HG03558 (cell line): ENCODE results near the gene GJB4.
"Not testable (repeated sequence)": the region's sequence is repeated elsewhere in the genome, so short reads cannot be mapped to it uniquely, and the experiment has no call there.

Experiments used
- ATAC-seq: cut with Tn5 transposase; IDR thresholded peaks from one replicate; pipeline ENCODE4 v1.9.1; 2021; ENCODE audit warnings: moderate number of reproducible peaks; ENCODE audit not compliant: unreplicated experiment; ENCODE audit errors: extremely low read depth

The GJB4 gene

DNA sequence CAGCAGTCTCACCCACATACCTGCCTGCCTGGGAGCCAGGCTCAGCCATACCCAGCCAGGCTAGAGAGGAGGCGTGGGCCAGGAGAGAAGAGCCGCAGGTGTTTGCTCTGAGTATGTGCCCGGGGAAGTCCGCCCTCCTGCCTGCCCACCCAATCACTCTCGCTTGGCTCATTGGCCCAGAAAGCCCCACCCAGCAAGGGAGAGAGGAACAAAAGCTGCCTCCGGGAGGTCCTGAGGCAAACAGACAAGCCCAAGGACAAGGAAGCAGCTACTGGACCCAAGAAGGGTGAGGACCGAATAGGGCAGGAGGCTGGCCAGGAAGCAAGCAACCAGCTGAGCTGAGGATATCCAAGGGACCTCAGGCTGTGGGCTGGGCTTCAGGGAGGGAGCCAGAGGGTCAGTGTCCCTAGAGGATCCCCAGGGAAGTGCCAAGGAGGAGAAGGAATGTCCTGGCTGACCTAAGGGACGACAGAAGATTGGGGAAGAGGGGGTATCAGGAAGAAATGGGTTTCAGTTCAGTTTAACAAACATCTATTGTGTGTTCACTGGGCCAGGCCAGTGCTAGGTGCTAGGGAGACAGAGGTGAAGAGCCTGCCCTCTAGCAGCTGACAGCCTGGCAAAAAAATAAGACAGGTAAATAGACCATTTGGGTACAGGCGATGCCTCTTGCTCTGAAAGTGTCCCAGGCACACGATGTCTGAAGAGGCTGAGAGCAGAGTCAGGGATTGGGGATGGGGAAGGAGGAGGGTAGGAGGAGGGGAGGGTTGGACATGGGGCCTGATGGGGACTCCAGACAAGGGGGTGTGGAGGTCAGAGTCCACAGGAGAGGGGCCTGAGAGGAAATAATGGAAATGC lies at the start of gene GJB4:
TSS of gene GJB4 (plus strand) at position 238 of the 855 bp plus-strand sequence. CDS start 1,515 bp downstream, outside the sequence.
- no peak for ATAC-seq

DNA sequence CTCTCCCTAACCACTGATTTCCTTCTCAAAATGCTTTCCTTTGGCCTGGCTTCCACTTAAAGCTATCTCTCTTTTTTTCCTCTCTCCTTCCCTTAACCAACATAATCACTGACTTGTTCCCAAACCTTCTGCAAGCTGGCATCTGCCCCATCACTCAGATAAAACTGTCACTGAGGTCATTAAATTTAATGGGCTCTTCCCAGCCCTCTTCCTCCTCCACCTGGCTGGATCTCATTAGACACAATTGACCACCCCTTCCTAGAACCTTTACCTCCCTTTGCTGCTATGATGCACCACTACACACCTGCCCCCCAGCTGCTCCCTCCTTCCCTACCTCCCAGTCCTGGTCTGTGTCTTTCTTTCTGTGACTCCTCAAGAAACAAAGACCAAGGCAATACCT lies 48.7 kb upstream of the GJB4 start:
- ATAC-seq = no peak

DNA sequence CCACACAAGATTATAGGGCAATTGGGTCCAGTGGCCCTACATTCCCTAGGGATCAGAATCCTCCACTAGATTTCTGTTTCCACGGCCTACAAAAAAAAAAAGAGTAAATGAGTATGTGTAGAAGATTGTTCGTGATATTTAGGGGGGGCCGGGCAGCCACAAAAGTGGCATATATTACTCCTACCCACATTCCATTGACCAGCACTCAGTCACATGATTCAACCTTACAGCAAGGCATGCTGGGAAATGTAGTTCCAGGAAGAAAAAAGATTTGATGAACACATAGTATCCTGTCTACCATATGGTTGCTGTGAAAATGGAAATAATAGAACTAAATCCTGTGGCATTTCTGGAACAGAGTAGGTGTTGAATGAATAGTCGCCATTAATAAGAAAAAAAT lies 48.1 kb upstream of the GJB4 start:
- ATAC-seq = no peak

GRCh38 chr1:34712007-34712688 lies 47.4 kb upstream of the GJB4 start:
- ATAC-seq = no peak

DNA sequence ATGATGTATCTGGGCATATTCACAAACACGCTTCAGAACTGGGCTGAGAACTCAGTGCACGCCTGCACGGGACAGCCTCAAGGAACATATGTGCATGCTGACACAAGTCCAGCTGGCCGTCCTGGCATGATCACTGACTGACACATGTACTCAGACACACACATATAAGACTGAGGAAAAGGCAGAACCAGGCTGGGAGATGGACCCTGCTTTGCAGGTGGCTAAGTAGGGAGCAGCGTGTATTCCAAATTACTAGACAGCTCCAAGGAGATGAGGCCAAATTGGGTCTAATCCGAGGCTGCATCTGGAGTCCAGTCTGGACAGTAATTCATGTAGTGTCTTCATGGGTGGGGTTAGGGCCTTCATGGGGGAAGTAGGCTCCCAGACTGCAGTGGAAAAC lies 46.1 kb upstream of the GJB4 start:
- ATAC-seq = no peak

GRCh38 chr1:34714386-34714785 lies 45.2 kb upstream of the GJB4 start:
- ATAC-seq = no peak

- ATAC-seq = no peak
Measured at GRCh38 chr1:34715139-34715538, 44.4 kb upstream of the GJB4 start.

- no peak for ATAC-seq
Measured at GRCh38 chr1:34721241-34721640, 38.3 kb upstream of the GJB4 start.

DNA sequence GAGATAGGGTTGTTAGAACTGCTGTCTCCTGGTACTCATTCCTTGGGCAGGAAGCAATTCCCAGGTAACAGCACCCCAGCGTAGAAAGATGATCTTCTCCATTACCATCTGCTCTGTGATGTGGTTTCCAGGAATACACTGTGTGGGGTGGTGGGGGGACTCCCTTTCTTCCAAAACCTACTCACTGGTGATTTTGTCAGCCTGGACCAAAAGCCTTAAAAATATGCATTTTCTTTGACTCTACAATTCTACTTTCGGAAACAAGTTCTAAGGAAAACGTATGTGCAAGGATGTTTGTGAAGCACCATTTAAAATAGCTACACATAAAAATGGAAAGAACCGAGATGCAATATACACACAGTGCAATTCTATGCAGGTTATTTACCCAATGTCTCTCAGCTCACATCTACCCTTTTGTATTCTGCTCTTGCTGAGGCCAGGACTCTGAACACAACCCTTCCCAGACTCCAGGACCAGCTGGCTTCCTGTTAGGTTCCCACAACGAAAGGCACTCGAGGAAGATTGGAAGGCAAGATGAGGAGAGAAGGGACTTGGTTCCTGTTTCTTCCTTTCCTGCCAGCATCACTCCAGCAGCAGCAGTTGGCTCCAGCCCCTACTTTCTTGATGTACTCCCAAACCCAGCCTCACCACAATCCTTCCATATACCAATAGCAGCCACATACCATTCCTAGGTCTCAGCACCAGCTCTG lies 37.7 kb upstream of the GJB4 start:
- ATAC-seq = no peak

- ATAC-seq = no peak
Measured at GRCh38 chr1:34726861-34727260, 32.7 kb upstream of the GJB4 start.

- ATAC-seq = no peak
Measured at GRCh38 chr1:34730485-34730884, 29.1 kb upstream of the GJB4 start.

DNA sequence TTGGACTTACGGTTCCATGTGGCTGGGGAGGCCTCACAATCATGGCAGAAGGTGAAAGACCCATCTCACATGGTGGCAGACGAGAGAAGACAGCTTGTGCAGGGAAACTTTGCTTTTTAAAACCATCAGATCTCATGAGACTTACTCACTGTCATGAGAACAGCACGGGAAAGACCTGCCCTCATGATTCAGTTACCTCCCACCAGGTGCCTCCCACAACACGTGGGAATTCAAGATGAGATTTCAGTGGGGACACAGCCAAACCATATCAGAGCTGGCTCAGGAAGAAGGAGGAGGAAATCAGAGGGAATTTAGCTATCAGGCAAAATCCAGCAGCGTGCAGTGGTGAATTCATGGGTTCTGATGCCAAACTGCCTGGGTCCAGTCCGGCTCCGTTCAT lies 26.7 kb upstream of the GJB4 start:
- ATAC-seq = not testable (repeated sequence)

DNA sequence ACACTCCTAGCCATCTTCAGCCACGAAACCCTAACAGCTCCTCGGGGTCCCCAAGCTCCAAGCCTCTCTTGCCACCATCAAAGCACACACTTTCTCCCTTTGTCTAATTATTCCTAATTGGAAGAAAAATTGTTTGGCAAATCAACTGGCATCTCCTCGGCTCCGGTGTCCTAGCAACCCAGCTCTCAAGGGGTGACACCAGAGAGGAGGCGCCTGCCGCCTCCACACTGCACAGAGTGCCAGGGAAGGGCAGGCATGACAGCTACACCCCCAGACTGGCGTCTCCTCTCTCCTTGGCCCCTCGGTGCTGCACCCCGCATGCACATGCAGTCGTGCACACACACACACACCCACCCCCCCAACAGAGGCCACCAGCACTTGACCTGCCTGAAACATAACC lies 22.8 kb upstream of the GJB4 start:
- ATAC-seq = no peak

GRCh38 chr1:34737236-34737635 lies 22.3 kb upstream of the GJB4 start:
- not testable (repeated sequence) for ATAC-seq

DNA sequence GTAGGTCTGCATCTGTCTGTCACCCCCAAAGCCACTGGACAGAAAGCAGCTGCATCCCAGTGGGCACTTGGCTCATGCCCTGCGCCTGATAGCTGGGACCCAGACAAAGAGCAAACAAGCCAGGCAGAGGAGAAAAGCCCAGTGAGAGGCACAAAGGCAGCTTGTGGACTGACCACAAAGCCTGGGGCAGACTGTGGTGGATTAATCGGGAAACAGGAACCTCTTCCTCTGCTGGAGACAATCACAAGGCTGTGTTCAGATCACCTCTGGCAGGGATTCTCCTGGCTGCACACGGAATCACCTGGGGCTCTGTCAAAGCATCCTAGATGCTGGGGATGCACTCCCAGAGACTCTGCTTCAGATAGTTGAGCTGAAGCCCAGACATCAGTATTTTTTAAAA lies 19.9 kb upstream of the GJB4 start:
- ATAC-seq = no peak

DNA sequence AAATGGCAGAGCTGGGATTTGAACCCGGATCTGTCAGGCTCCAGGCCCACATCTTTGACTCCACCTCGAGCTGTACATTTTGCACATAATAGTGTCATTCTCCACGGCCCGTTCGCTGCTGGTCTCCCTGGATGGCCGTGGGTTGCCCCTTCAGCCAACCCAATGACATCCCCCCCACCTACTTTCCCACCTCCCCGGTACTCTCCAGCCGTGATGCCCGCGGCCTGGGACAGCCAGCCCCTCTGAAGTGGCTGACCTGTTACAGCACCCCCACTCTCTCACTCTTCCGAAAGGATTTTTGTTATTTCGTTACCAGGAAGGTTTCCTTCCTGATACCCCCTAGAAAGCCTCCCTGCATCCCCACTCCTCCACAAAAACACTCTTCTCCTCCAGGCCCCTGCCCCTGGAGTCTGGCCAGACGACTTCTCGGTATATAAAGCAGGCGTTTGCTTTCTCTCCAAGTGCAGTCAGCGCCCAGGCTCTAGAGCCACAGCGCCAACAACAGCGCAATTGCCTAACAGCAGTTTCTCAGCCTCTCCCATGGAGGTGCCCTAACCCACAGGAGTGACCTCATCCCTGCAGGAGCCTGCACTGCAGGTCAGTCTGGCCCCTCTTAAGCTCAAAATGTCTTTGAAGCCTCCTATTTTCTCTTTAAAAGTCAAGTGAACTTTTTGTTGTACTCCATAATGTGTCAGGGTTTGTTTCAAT lies 19.2 kb upstream of the GJB4 start:
- ATAC-seq = no peak

GRCh38 chr1:34742667-34743270 lies 16.8 kb upstream of the GJB4 start:
- no peak for ATAC-seq

GRCh38 chr1:34743775-34744174 lies 15.8 kb upstream of the GJB4 start:
- ATAC-seq = no peak

- no peak for ATAC-seq
Measured at GRCh38 chr1:34744851-34745250, 14.7 kb upstream of the GJB4 start.

DNA sequence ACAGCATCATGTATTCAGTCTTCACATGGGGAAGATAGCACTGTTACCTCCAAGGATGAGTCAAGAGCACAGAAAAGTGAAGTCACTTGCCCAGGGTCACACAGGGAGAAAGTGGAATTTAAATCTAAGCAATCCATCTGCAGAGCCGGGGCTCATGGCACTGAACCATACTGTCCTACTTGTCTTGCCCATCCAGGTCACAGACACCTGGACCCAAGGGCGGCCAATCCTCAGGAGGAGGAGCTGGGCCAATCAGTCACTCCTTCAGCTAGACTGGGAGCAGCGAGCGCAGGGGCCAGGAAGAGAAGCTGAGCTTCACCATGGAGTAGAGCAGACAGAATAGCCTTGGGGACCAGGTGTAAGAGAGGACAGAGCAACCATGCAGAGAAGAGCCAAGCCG lies 13.9 kb upstream of the GJB4 start:
- ATAC-seq = no peak
